ENCODE results near the gene SLC18A2.
"Not testable (repeated sequence)": the region's sequence is repeated elsewhere in the genome, so short reads cannot be mapped to it uniquely, and the experiment has no call there.

SLC18A2 gene

GRCh38 chr10:117240621-117241529 is at the start of gene SLC18A2:
Gene SLC18A2 (plus strand): TSS chr10:117241114. CDS start chr10:117241694, 580 bp downstream.
- no peak for DNase-seq (ENCODE audit: low read depth)

- DNase-seq (ENCODE audit: low read depth) = no peak
These were observed 43.7 kb upstream of the SLC18A2 start, which contains the start of gene KCNK18 for GRCh38 chr10:117197189-117197588. Gene KCNK18 (plus strand): TSS chr10:117197489. CDS start chr10:117197489, 0 bp downstream.

GRCh38 chr10:117198088-117198487 is 42.8 kb upstream of the SLC18A2 start:
- no peak for DNase-seq (ENCODE audit: low read depth)

GRCh38 chr10:117201826-117202225 is 39.1 kb upstream of the SLC18A2 start:
- no peak for DNase-seq (ENCODE audit: low read depth)

GRCh38 chr10:117204316-117204715 is 36.6 kb upstream of the SLC18A2 start:
- no peak for DNase-seq (ENCODE audit: low read depth)

GRCh38 chr10:117212176-117212575 is 28.7 kb upstream of the SLC18A2 start:
- no peak for DNase-seq (ENCODE audit: low read depth)

GRCh38 chr10:117214401-117214800 is 26.5 kb upstream of the SLC18A2 start:
- DNase-seq (ENCODE audit: low read depth) = no peak

- no peak for DNase-seq (ENCODE audit: low read depth)
These were observed 25.8 kb upstream of the SLC18A2 start for GRCh38 chr10:117215079-117215478.

- DNase-seq (ENCODE audit: low read depth) = no peak
These were observed 24.9 kb upstream of the SLC18A2 start for GRCh38 chr10:117216028-117216427.

GRCh38 chr10:117216611-117217195 is 24.2 kb upstream of the SLC18A2 start:
- peak; percentile 59 for DNase-seq (ENCODE audit: low read depth)

- no peak for DNase-seq (ENCODE audit: low read depth)
These were observed 23.6 kb upstream of the SLC18A2 start for GRCh38 chr10:117217196-117217761.

GRCh38 chr10:117218654-117219053 is 22.3 kb upstream of the SLC18A2 start:
- no peak for DNase-seq (ENCODE audit: low read depth)

GRCh38 chr10:117221156-117221711 is 19.7 kb upstream of the SLC18A2 start:
- DNase-seq (ENCODE audit: low read depth) = no peak

GRCh38 chr10:117222552-117222951 is 18.4 kb upstream of the SLC18A2 start:
- no peak for DNase-seq (ENCODE audit: low read depth)

- no peak for DNase-seq (ENCODE audit: low read depth)
These were observed 17.8 kb upstream of the SLC18A2 start for GRCh38 chr10:117222976-117223692.

GRCh38 chr10:117223693-117224430 is 17.1 kb upstream of the SLC18A2 start:
- DNase-seq (ENCODE audit: low read depth) = no peak

GRCh38 chr10:117224881-117225280 is 16.0 kb upstream of the SLC18A2 start:
- DNase-seq (ENCODE audit: low read depth) = no peak

- no peak for DNase-seq (ENCODE audit: low read depth)
These were observed 14.0 kb upstream of the SLC18A2 start for GRCh38 chr10:117226813-117227451.

GRCh38 chr10:117228210-117228609 is 12.7 kb upstream of the SLC18A2 start:
- no peak for DNase-seq (ENCODE audit: low read depth)

GRCh38 chr10:117230107-117230506 is 10.8 kb upstream of the SLC18A2 start:
- not testable (repeated sequence) for DNase-seq (ENCODE audit: low read depth)

Data from CMK (cell line).